Measurements from ENCODE around the gene ANTKMT. TPM values are rescaled to one million over a fixed set of nuclear protein-coding genes. Genes with fewer than 3 reads are reported as not detected.
"Not testable (repeated sequence)": the region's sequence is repeated elsewhere in the genome, so short reads cannot be mapped to it uniquely, and the experiment has no call there.

The ANTKMT gene
- total and polyA plus RNA-seq, 2 experiments from 2014 or later, result 55.1 to 82.6 TPM

DNA sequence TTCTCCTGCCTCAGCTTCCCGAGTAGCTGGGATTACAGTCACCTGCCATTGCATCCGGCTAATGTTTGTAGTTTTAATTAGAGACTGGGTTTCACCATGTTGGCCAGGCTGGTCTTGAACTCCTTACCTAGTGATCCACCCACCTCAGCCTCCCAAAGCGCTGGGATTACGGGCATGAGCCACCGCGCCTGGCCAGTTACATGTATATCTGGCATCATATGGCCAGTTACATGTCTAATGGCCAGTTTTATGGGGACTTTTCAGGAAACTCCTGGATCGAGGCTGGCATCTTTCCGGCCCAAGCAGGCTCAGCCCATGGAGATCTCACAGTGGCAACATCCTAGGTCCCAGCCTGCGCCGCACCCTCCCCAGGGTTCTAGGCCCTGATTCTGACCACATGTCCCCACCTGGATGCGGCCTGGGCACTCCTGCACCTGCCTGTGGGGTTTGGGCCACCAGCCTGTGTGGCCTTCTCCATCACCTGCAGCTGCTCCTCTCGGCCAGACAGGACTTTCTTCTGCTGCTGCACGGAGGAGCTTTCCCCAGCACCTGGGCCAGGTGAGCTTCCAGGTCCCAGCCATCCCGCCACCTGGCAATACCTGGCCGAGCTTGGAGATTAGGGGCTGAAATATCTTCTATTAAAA is 21.2 kb downstream of the ANTKMT start:
- TF ChIP-seq, protein P1, sequence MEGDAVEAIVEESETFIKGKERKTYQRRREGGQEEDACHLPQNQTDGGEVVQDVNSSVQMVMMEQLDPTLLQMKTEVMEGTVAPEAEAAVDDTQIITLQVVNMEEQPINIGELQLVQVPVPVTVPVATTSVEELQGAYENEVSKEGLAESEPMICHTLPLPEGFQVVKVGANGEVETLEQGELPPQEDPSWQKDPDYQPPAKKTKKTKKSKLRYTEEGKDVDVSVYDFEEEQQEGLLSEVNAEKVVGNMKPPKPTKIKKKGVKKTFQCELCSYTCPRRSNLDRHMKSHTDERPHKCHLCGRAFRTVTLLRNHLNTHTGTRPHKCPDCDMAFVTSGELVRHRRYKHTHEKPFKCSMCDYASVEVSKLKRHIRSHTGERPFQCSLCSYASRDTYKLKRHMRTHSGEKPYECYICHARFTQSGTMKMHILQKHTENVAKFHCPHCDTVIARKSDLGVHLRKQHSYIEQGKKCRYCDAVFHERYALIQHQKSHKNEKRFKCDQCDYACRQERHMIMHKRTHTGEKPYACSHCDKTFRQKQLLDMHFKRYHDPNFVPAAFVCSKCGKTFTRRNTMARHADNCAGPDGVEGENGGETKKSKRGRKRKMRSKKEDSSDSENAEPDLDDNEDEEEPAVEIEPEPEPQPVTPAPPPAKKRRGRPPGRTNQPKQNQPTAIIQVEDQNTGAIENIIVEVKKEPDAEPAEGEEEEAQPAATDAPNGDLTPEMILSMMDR (IDR thresholded peaks at IDR 0.05; ENCODE audit: low read depth, low read length), result no peak
- no peak overlapping the region for H3K27ac ChIP-seq

DNA sequence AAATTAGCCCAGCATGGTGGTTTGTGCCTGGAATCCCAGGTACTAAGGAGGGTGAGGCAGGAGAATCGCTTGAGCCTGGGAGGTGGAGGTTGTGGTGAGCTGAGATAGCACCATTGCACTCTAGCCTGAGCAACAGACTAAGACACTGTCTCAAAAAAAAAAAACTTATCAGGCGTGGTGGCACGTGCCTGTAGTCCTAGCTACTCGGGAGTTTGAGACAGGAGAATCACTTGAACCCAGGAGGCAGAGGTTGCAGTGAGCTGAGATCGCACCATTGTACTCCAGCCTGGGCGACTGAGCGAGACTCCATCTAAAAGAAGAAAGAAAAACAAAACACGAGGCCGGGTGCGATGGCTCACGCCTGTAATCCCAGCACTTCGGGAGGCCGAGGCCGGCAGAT is 21.9 kb downstream of the ANTKMT start:
- not testable (repeated sequence) for H3K9me3 ChIP-seq (ENCODE audit: low read depth); H3K36me3 ChIP-seq; H3K27me3 ChIP-seq; H3K4me1 ChIP-seq (ENCODE audit: low read depth); H3K4me3 ChIP-seq; H3K27ac ChIP-seq; DNase-seq (ENCODE audit: low read depth in 1 of 2, low spot score in 1 of 2)

More for the DNA sequence above, 21.2 kb downstream of the ANTKMT start:
- no peak for DNase-seq (ENCODE audit: low read depth in 1 of 2, low spot score in 1 of 2)
- Histone ChIP-seq H3K4me3 (no peak overlapping the region), H3K9me3 (ENCODE audit: low read depth) (no peaks in the 10 kb centered on the region), H3K27me3 (no peaks in the 10 kb centered on the region), H3K36me3 (no peaks in the 10 kb centered on the region), H3K4me1 (ENCODE audit: low read depth) (no peaks in the 10 kb centered on the region)

DNA sequence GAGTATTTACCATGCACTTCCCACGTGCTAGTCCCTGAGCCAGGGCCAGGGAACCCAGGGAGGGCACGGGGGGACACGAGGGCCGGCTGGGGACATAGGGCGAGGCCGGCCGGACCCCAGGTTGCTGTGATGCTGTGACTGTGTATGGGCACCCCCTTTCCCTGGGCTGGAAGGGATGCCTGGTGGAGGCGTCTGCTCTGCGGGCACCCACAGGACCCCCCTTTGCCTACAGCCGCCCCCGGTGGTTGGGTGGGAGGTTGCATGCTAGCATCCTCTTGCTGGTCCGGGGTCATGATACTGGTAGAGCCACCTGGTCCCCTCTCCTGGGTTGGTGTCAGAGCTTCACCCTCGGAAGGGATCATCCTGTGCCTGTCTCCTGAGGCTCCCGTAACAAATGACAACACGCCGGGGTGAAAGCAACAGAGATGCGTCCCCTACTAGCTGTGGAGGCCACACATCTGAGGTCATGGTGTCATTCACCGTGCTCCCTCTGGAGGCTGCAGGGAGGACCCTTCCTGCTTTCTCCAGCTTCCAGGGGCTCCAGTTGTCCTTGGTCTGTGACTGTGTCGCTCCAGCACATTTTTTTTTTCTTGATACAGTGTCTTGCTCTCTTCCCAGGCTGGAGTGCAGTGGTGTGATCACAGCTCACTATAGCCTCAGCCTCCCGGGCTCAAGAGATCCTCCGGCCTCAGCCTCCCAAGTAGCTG is 23.0 kb downstream of the ANTKMT start:
- no peaks in the 10 kb centered on the region for H3K27me3 ChIP-seq
- no peaks in the 10 kb centered on the region for H3K9me3 ChIP-seq (ENCODE audit: low read depth)
- DNase-seq (ENCODE audit: low read depth in 1 of 2, low spot score in 1 of 2), result no peak
- no peak overlapping the region for H3K27ac ChIP-seq
- TF ChIP-seq, protein P1 (IDR thresholded peaks at IDR 0.05; ENCODE audit: low read depth, low read length), result peak; percentile 12
- no peaks in the 10 kb centered on the region for H3K4me1 ChIP-seq (ENCODE audit: low read depth)
- H3K4me3 ChIP-seq, result no peak overlapping the region
- H3K36me3 ChIP-seq, result no peaks in the 10 kb centered on the region

DNA sequence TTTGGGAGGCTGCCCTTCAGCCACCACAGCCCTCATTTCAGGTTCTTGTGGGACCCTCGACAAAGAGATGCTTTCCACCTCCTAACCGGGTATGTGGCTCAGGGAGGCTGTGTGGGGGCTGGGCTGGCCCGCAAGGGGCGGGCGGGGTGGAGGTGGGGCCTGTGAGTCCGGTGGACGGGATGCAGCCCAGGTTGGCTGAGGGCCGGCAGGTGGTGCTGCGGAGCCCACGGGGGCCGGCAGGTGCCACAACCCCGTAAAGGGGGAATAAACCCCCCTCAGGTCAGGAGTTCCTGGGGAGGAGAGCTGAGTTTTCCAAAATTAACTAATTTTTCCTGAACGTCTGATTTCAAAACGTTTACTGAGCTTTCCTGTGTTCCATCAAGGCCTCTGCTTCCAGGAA is 24.8 kb downstream of the ANTKMT start:
- Histone ChIP-seq H3K36me3 (no peaks in the 10 kb centered on the region), H3K9me3 (ENCODE audit: low read depth) (no peaks in the 10 kb centered on the region), H3K27ac (no peak overlapping the region), H3K4me1 (ENCODE audit: low read depth) (no peaks in the 10 kb centered on the region), H3K4me3 (no peak overlapping the region), H3K27me3 (no peaks in the 10 kb centered on the region)
- DNase-seq (ENCODE audit: low read depth in 1 of 2, low spot score in 1 of 2), result peak in 1 of 2 donors; percentile 65
- TF ChIP-seq, protein P1 (IDR thresholded peaks at IDR 0.05; ENCODE audit: low read depth, low read length), result peak; percentile 15

DNA sequence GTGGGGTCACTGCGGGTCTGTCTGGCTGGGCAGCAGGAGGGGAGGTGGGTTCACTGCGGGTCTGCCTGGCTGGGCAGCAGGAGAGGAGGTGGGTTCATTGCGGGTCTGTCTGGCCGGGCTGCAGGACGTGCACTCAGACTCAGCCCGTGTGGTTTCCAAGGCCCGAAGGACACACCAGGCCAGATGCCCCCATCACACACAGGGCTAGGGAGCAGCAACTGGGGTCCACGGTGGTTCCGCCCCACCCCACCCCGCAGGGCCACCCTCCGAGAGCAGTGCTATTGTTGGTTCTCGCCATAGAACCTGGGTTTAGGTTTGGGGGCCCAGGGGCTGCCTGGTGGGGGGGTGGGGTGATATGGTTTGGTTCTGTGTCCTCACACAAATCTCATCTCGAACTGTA is 25.7 kb downstream of the ANTKMT start:
- Histone ChIP-seq H3K9me3 (ENCODE audit: low read depth) (no peaks in the 10 kb centered on the region), H3K27me3 (no peaks in the 10 kb centered on the region), H3K27ac (no peak overlapping the region), H3K4me3 (no peak overlapping the region), H3K36me3 (no peaks in the 10 kb centered on the region), H3K4me1 (ENCODE audit: low read depth) (no peaks in the 10 kb centered on the region)
- TF ChIP-seq, protein P1 (IDR thresholded peaks at IDR 0.05; ENCODE audit: low read depth, low read length), result no peak
- no peak for DNase-seq (ENCODE audit: low read depth in 1 of 2, low spot score in 1 of 2)
